GM23338 (cell line): ENCODE measurements around the gene MBNL1. TPM values are rescaled to one million over a fixed set of nuclear protein-coding genes. Genes with fewer than 3 reads are reported as not detected.

Experiments used
- ATAC-seq: fragments of 200-7000 bp; cut with Tn5 transposase; 3 replicates; pipeline ENCODE4 v1.9.1; 2020
- DNase-seq: peaks from one replicate; pipeline ENCODE4 v3.0.0-alpha.2; 2015; ENCODE audit warnings: low spot score
- H2AFZ ChIP-seq: fragments of 200-600 bp; sonication (generic); 2 replicates; pipeline ENCODE4 v1.8.0; 2016; ENCODE audit warnings: antibody characterized with exemption, mild to moderate bottlenecking, moderate library complexity
- H3F3A ChIP-seq: fragments of 200-600 bp; sonication (generic); replicated peaks from 2 replicates; pipeline ENCODE4 v1.8.0; 2017; ENCODE audit warnings: antibody characterized with exemption, mixed run types, low read depth
- H3K27ac ChIP-seq: fragments of 200-600 bp; sonication (generic); 2 replicates; pipeline ENCODE4 v1.6.1; 2016; ENCODE audit warnings: low read depth
- H3K27me3 ChIP-seq: fragments of 200-600 bp; sonication (generic); 2 replicates; pipeline ENCODE4 v1.8.0; 2016; ENCODE audit warnings: mild to moderate bottlenecking, mixed run types, moderate library complexity; ENCODE audit not compliant: insufficient read depth
- H3K36me3 ChIP-seq: fragments of 200-600 bp; sonication (generic); 2 replicates; pipeline ENCODE4 v1.8.0; 2016; ENCODE audit warnings: mild to moderate bottlenecking; ENCODE audit not compliant: insufficient read depth
- H3K4me1 ChIP-seq: fragments of 200-600 bp; sonication (generic); 2 replicates; pipeline ENCODE4 v1.8.0; 2016; ENCODE audit warnings: mild to moderate bottlenecking, moderate library complexity; ENCODE audit not compliant: insufficient read depth
- H3K4me2 ChIP-seq: fragments of 200-600 bp; sonication (generic); 2 replicates; pipeline ENCODE4 v1.7.1; 2017; ENCODE audit warnings: mixed run types
- H3K4me3 ChIP-seq: fragments of 200-600 bp; sonication (generic); 2 replicates; pipeline ENCODE4 v1.6.1; 2016; ENCODE audit warnings: mixed run types
- H3K79me2 ChIP-seq: fragments of 200-600 bp; sonication (generic); replicated peaks from 2 replicates; pipeline ENCODE4 v1.8.0; 2017; ENCODE audit warnings: mild to moderate bottlenecking; ENCODE audit not compliant: insufficient read depth
- H3K9me2 ChIP-seq: fragments of 200-600 bp; sonication (generic); 2 replicates; pipeline ENCODE4 v1.8.0; 2017; ENCODE audit not compliant: insufficient read depth
- H4K20me1 ChIP-seq: fragments of 200-600 bp; sonication (generic); replicated peaks from 2 replicates; pipeline ENCODE4 v1.8.0; 2017; ENCODE audit warnings: mild to moderate bottlenecking; ENCODE audit not compliant: insufficient read depth
- H3K27ac Mint-ChIP-seq: 2 replicates; pipeline ENCODE4 v1.8.0; 2020; ENCODE audit warnings: inconsistent platforms, mild to moderate bottlenecking, moderate library complexity, mixed read lengths
- H3K27me3 Mint-ChIP-seq: 3 replicates; pipeline ENCODE4 v1.8.0; 2022; ENCODE audit warnings: low read depth, mild to moderate bottlenecking, moderate library complexity, mixed read lengths, inconsistent platforms; ENCODE audit not compliant: insufficient read depth, poor library complexity
- H3K36me3 Mint-ChIP-seq: 3 replicates; pipeline ENCODE4 v1.8.0; 2021; ENCODE audit warnings: low read depth, mild to moderate bottlenecking, inconsistent platforms, moderate library complexity, mixed read lengths
- H3K4me1 Mint-ChIP-seq: 3 replicates; pipeline ENCODE4 v1.8.0; 2020; ENCODE audit warnings: mild to moderate bottlenecking, inconsistent platforms, mixed read lengths
- H3K4me3 Mint-ChIP-seq: 3 replicates; pipeline ENCODE4 v1.8.0; 2021; ENCODE audit warnings: moderate library complexity, mild to moderate bottlenecking, inconsistent platforms, mixed read lengths
- H3K9me3 Mint-ChIP-seq: 3 replicates; pipeline ENCODE4 v1.8.0; 2020; ENCODE audit warnings: moderate library complexity, mild to moderate bottlenecking, inconsistent platforms, mixed read lengths
- CREB1 ChIP-seq: fragments of 250-450 bp; sonication (Bioruptor Pico); IDR thresholded peaks from 2 replicates; pipeline ENCODE4 v1.5.0; 2020; ENCODE audit warnings: low read depth, mild to moderate bottlenecking, moderate library complexity
- EZH2phosphoT487 ChIP-seq: fragments of 200-600 bp; sonication (generic); IDR thresholded peaks from one replicate; pipeline ENCODE4 v1.8.1; 2018; ENCODE audit warnings: antibody characterized with exemption; ENCODE audit not compliant: unreplicated experiment
- NANOG ChIP-seq: IDR thresholded peaks from 2 replicates; pipeline ENCODE4 v1.6.1; 2016; ENCODE audit warnings: antibody characterized with exemption, borderline replicate concordance
- polyA plus RNA-seq: library from polyadenylated mRNA; unstranded; fragments of >200 nt; fragmentation: Nextera tagmentation; extraction: Ambion mirVana; gene quantifications from 2 replicates; pipeline ENCODE4 v1.2.1, GENCODE V29; 2016
- total RNA-seq: library from RNA; depleted of rRNA; stranded (reverse); fragments of >200 nt; shearing (Covaris generic); gene quantifications from 2 replicates; pipeline ENCODE4 v1.2.3, GENCODE V29; 2014
- TF ChIP-seq, protein P1 (sequence below), 2 experiments: fragments of 200-600 bp in 1 of 2; sonication (generic) in 1 of 2; conservative IDR thresholded peaks; 2 replicates each; pipeline versions ENCODE4 v1.5.1 to v1.6.1; 2016 to 2017; ENCODE audit warnings: antibody characterized with exemption in 2 of 2, low read depth in 2 of 2, mild to moderate bottlenecking in 2 of 2, moderate library complexity in 1 of 2
- TF ChIP-seq, protein P2 (sequence below): IDR thresholded peaks from 2 replicates; pipeline ENCODE4 v1.6.1; 2016; ENCODE audit warnings: antibody characterized with exemption
- TF ChIP-seq, protein P3 (sequence below): IDR thresholded peaks from one replicate; pipeline ENCODE4 v1.6.1; 2018; ENCODE audit warnings: antibody characterized with exemption; ENCODE audit not compliant: unreplicated experiment

The MBNL1 gene
- total and polyA plus RNA-seq, 2 experiments from 2014 or later = 9.4 to 23.2 TPM

DNA sequence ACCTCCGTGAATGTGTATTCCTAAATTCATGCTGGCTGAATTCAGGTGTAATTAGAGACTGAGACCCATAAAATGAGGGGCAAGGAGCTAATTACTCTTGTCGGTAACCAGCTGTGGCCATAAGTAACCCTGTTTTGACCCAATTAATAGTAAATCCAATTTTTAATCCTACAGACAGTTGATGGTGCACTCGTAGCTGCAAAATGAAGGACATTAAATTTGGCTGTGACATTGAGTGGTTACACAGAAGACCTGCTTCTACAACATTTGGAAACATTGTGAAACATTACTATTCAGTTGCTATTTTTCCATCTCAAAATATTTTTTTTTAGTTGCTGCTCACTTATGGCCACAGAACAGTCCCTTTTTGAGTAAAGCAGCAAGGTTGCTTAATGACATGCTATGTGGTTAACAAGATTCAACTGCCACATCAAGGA lies 33.0 kb downstream of the MBNL1 start:
- no peak overlapping the region for H3K4me3 ChIP-seq
- no peak overlapping the region for H3K27ac Mint-ChIP-seq
- H3K27me3 ChIP-seq = no peaks in the 10 kb centered on the region
- H3K4me3 Mint-ChIP-seq = peak overlapping the region; percentile 21; the same call in 2 of the 3 replicates
- peak overlapping the region; percentile 16; the same call in 1 of the 2 replicates for H3K4me2 ChIP-seq
- ATAC-seq = no peak
- H3K36me3 Mint-ChIP-seq = no peaks in the 10 kb centered on the region
- peaks cover 71% of the 10 kb centered on the region for H3K4me1 Mint-ChIP-seq
- DNase-seq = no peak
- no peaks in the 10 kb centered on the region for H3K9me3 Mint-ChIP-seq
- TF ChIP-seq, protein P1, sequence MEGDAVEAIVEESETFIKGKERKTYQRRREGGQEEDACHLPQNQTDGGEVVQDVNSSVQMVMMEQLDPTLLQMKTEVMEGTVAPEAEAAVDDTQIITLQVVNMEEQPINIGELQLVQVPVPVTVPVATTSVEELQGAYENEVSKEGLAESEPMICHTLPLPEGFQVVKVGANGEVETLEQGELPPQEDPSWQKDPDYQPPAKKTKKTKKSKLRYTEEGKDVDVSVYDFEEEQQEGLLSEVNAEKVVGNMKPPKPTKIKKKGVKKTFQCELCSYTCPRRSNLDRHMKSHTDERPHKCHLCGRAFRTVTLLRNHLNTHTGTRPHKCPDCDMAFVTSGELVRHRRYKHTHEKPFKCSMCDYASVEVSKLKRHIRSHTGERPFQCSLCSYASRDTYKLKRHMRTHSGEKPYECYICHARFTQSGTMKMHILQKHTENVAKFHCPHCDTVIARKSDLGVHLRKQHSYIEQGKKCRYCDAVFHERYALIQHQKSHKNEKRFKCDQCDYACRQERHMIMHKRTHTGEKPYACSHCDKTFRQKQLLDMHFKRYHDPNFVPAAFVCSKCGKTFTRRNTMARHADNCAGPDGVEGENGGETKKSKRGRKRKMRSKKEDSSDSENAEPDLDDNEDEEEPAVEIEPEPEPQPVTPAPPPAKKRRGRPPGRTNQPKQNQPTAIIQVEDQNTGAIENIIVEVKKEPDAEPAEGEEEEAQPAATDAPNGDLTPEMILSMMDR (conservative IDR thresholded peaks at IDR 0.05; ENCODE audit: low read depth in 2 of 2) = no peak
- H3K36me3 ChIP-seq = no peaks in the 10 kb centered on the region
- H3K4me1 ChIP-seq = peaks cover 80% of the 10 kb centered on the region
- H3K9me2 ChIP-seq = no peaks in the 10 kb centered on the region
- no peaks in the 10 kb centered on the region for H4K20me1 ChIP-seq
- no peaks in the 10 kb centered on the region for H3F3A ChIP-seq
- H3K27me3 Mint-ChIP-seq = no peaks in the 10 kb centered on the region
- peaks cover 41% of the 10 kb centered on the region for H3K79me2 ChIP-seq
- H3K27ac ChIP-seq = peak overlapping the region; percentile 34; the same call in 1 of the 2 replicates
- no peak overlapping the region for H2AFZ ChIP-seq

DNA sequence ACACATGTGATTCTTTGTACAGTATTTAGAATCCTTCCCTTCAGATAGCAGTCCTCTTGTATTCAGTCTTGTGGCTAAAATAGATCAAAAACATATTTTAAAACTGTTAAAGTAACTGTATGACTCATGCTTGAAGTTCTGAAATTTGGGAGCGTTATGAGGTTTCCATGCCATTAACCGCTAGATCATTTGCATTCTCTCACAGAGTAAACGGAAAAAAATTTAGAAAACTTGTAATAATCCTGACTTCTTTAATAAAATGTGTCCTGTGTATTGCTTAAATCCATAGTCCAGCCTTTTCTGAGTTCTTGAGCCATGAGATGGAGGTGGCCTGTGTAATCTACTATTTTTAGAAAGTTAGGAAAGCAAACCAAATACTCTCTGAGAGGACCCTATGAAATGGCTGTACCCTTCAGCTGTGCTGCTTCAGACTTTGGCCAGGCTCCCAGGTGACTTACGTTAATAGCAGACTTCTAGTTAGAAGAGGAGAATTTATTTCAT lies 33.8 kb downstream of the MBNL1 start:
- H3F3A ChIP-seq = no peaks in the 10 kb centered on the region
- H3K36me3 ChIP-seq = no peaks in the 10 kb centered on the region
- no peaks in the 10 kb centered on the region for H3K27me3 ChIP-seq
- H3K4me1 Mint-ChIP-seq = peaks cover 74% of the 10 kb centered on the region
- H3K9me3 Mint-ChIP-seq = no peaks in the 10 kb centered on the region
- DNase-seq = no peak
- H3K27ac Mint-ChIP-seq = peak overlapping the region; percentile 39
- H3K27ac ChIP-seq = peak overlapping the region; percentile 36; the same call in 1 of the 2 replicates
- ATAC-seq = no peak
- H3K27me3 Mint-ChIP-seq = no peaks in the 10 kb centered on the region
- no peaks in the 10 kb centered on the region for H3K9me2 ChIP-seq
- H3K79me2 ChIP-seq = peaks cover 38% of the 10 kb centered on the region
- no peak overlapping the region for H2AFZ ChIP-seq
- H3K4me3 ChIP-seq = no peak overlapping the region
- peak overlapping the region; percentile 18; the same call in 1 of the 2 replicates for H3K4me2 ChIP-seq
- no peaks in the 10 kb centered on the region for H4K20me1 ChIP-seq
- H3K4me1 ChIP-seq = peaks cover 88% of the 10 kb centered on the region
- peak overlapping the region; percentile 17; the same call in 1 of the 3 replicates for H3K4me3 Mint-ChIP-seq
- H3K36me3 Mint-ChIP-seq = no peaks in the 10 kb centered on the region
- TF ChIP-seq, protein P1 (conservative IDR thresholded peaks at IDR 0.05; ENCODE audit: low read depth in 2 of 2) = no peak
- TF ChIP-seq, protein P2, sequence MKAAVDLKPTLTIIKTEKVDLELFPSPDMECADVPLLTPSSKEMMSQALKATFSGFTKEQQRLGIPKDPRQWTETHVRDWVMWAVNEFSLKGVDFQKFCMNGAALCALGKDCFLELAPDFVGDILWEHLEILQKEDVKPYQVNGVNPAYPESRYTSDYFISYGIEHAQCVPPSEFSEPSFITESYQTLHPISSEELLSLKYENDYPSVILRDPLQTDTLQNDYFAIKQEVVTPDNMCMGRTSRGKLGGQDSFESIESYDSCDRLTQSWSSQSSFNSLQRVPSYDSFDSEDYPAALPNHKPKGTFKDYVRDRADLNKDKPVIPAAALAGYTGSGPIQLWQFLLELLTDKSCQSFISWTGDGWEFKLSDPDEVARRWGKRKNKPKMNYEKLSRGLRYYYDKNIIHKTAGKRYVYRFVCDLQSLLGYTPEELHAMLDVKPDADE = no peak
- TF ChIP-seq CREB1 (CRISPR knock-in tag) (no peak), NANOG (no peak), EZH2phosphoT487 (no peak)
- TF ChIP-seq, protein P3, sequence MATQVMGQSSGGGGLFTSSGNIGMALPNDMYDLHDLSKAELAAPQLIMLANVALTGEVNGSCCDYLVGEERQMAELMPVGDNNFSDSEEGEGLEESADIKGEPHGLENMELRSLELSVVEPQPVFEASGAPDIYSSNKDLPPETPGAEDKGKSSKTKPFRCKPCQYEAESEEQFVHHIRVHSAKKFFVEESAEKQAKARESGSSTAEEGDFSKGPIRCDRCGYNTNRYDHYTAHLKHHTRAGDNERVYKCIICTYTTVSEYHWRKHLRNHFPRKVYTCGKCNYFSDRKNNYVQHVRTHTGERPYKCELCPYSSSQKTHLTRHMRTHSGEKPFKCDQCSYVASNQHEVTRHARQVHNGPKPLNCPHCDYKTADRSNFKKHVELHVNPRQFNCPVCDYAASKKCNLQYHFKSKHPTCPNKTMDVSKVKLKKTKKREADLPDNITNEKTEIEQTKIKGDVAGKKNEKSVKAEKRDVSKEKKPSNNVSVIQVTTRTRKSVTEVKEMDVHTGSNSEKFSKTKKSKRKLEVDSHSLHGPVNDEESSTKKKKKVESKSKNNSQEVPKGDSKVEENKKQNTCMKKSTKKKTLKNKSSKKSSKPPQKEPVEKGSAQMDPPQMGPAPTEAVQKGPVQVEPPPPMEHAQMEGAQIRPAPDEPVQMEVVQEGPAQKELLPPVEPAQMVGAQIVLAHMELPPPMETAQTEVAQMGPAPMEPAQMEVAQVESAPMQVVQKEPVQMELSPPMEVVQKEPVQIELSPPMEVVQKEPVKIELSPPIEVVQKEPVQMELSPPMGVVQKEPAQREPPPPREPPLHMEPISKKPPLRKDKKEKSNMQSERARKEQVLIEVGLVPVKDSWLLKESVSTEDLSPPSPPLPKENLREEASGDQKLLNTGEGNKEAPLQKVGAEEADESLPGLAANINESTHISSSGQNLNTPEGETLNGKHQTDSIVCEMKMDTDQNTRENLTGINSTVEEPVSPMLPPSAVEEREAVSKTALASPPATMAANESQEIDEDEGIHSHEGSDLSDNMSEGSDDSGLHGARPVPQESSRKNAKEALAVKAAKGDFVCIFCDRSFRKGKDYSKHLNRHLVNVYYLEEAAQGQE = no peak
